Endothelial cell of umbilical vein (primary cell): ENCODE results near the gene FRY. TPM values are rescaled to one million over a fixed set of nuclear protein-coding genes. Genes with fewer than 3 reads are reported as not detected.

Source experiments
- BruUV-seq: library from RNA; stranded (reverse); fragments of 400-500 nt; replicated peaks from 2 replicates; lab custom pipeline; 2021; lab: Mats Ljungman, UMichigan
- CTCF ChIA-PET: fragments of 300-600, 350-600 bp; sonication (Branson Sonifier 250); formaldehyde crosslinking; loops from one replicate; lab custom pipeline; 2021; ENCODE audit warnings: antibody characterized with exemption, inconsistent platforms; lab: Charles Lee
- POLR2A ChIA-PET: fragments of 300-600, 350-600 bp; sonication (Branson Sonifier 250); formaldehyde crosslinking; loops from one replicate; lab custom pipeline; 2021; ENCODE audit warnings: antibody characterized with exemption, inconsistent platforms; lab: Charles Lee
- DNase-seq: peaks from one replicate; pipeline ENCODE4 v3.0.0-alpha.2; 2011; ENCODE audit warnings: low read depth, low spot score
- FAIRE-seq: peaks from 2 replicates; lab custom pipeline; 2011; peaks lifted over from hg19 to GRCh38; lab: Jason Lieb, UNC
- H2AFZ ChIP-seq: 2 replicates; pipeline ENCODE4 v1.6.0; 2012; ENCODE audit warnings: low read depth, low read length, control low read depth, inconsistent platforms
- H3K27ac ChIP-seq: 2 replicates; pipeline ENCODE4 v1.5.1; 2011; ENCODE audit warnings: low read depth, mild to moderate bottlenecking, control low read depth, low read length, moderate library complexity; ENCODE audit not compliant: insufficient read depth
- H3K27me3 ChIP-seq, 2 experiments: 2 replicates each; pipeline versions ENCODE4 v1.6.0 to v1.6.1; 2011; ENCODE audit warnings: low read length in 2 of 2, mixed read lengths in 1 of 2; ENCODE audit not compliant: control insufficient read depth in 2 of 2, insufficient read depth in 2 of 2
- H3K36me3 ChIP-seq, 2 experiments: 2 replicates in 1 of 2; 3 replicates in 1 of 2; pipeline ENCODE4 v1.5.1; 2011; ENCODE audit warnings: low read length in 2 of 2, mild to moderate bottlenecking in 1 of 2, moderate library complexity in 1 of 2; ENCODE audit not compliant: control insufficient read depth in 2 of 2, insufficient read depth in 2 of 2; ENCODE audit errors: extremely low read depth in 1 of 2
- H3K4me1 ChIP-seq: 3 replicates; pipeline ENCODE4 v1.5.1; 2011; ENCODE audit warnings: mild to moderate bottlenecking, low read length; ENCODE audit not compliant: control insufficient read depth, insufficient read depth; ENCODE audit errors: extremely low read depth
- H3K4me2 ChIP-seq: 2 replicates; pipeline ENCODE4 v1.6.1; 2011; ENCODE audit warnings: low read length, control low read depth, mixed read lengths; ENCODE audit not compliant: insufficient read depth
- H3K4me3 ChIP-seq, 3 experiments: fragments of 200-600 bp in 1 of 3; sonication (generic), shearing (Covaris generic) in 1 of 3; replicated peaks in 1 of 3; 2 replicates each; pipeline ENCODE4 v1.5.1; 2011 to 2016; ENCODE audit warnings: control low read depth in 3 of 3, low read length in 3 of 3, mild to moderate bottlenecking in 2 of 3, inconsistent platforms in 1 of 3, low read depth in 1 of 3, moderate library complexity in 1 of 3; ENCODE audit not compliant: insufficient read depth in 1 of 3
- H3K79me2 ChIP-seq: 2 replicates; pipeline ENCODE4 v1.6.0; 2012; ENCODE audit warnings: low read length, inconsistent platforms; ENCODE audit not compliant: control insufficient read depth, insufficient read depth
- H3K9ac ChIP-seq: replicated peaks from 2 replicates; pipeline ENCODE3; 2011; ENCODE audit warnings: low read length, control low read depth; ENCODE audit not compliant: insufficient read depth; ENCODE audit errors: extremely low read depth
- H3K9me1 ChIP-seq: replicated peaks from 3 replicates; pipeline ENCODE4 v1.6.0; 2011; ENCODE audit warnings: mild to moderate bottlenecking, low read length; ENCODE audit not compliant: control insufficient read depth, insufficient read depth; ENCODE audit errors: extremely low read depth
- H3K9me3 ChIP-seq: replicated peaks from 2 replicates; pipeline ENCODE4 v1.5.1; 2012; ENCODE audit warnings: low read length, inconsistent platforms; ENCODE audit not compliant: control insufficient read depth, insufficient read depth
- H4K20me1 ChIP-seq: replicated peaks from 2 replicates; pipeline ENCODE3; 2011; ENCODE audit warnings: mild to moderate bottlenecking, low read length; ENCODE audit not compliant: control insufficient read depth, insufficient read depth; ENCODE audit errors: extremely low read depth
- EZH2 ChIP-seq: IDR thresholded peaks from 2 replicates; pipeline ENCODE4 v1.6.1; 2012; ENCODE audit warnings: borderline replicate concordance, low read depth, mild to moderate bottlenecking, moderate library complexity, low read length, inconsistent platforms; ENCODE audit not compliant: severe bottlenecking
- FOS ChIP-seq: IDR thresholded peaks from 2 replicates; pipeline ENCODE4 v1.6.1; 2011; ENCODE audit warnings: mild to moderate bottlenecking, low read length, moderate library complexity, borderline replicate concordance; ENCODE audit not compliant: insufficient read depth
- GATA2 ChIP-seq: IDR thresholded peaks from 2 replicates; pipeline ENCODE4 v1.7.0; 2011; ENCODE audit warnings: low read depth, mild to moderate bottlenecking, moderate library complexity, mixed read lengths, low read length; ENCODE audit not compliant: insufficient read length, insufficient read depth
- JUN ChIP-seq: IDR thresholded peaks from 2 replicates; pipeline ENCODE4 v1.6.1; 2011; ENCODE audit warnings: borderline replicate concordance, low read depth; ENCODE audit not compliant: insufficient read length, insufficient read depth
- MYC ChIP-seq: IDR thresholded peaks from one replicate; pipeline ENCODE4 v1.6.1; 2011; ENCODE audit warnings: mild to moderate bottlenecking, low read depth, low read length
- POLR2A ChIP-seq: IDR thresholded peaks from 2 replicates; pipeline ENCODE4 v1.6.1; 2012; ENCODE audit warnings: low read depth, mild to moderate bottlenecking, control low read depth, low read length
- POLR2AphosphoS5 ChIP-seq: IDR thresholded peaks from 2 replicates; pipeline ENCODE4 v1.6.1; 2012; ENCODE audit warnings: low read depth, mild to moderate bottlenecking, control low read depth, low read length, moderate library complexity; ENCODE audit not compliant: insufficient read depth
- dilution Hi-C: fragments of 300-500 bp; cut with MboI; formaldehyde crosslinking; loops from one replicate; pipeline ENCODE4 v1.15.0; 2019; ENCODE audit warnings: low sequenced_read_pairs; ENCODE audit not compliant: extremely low pct_ligation_motif_present
- intact Hi-C: fragments of 100-400 bp; cut with micrococcal nuclease; formaldehyde crosslinking; loops from one replicate; pipeline ENCODE4 v1.10.0; 2022
- polyA plus RNA-seq, 4 experiments: library from polyadenylated mRNA; depleted of rRNA in 3 of 4; stranded (reverse) in 3 of 4; unstranded in 1 of 4; fragments of >200 nt; gene quantifications; 2 replicates each; pipeline versions ENCODE4 v1.2.1 to v1.2.3, GENCODE V29; 2011 to 2012; ENCODE audit warnings: missing spikeins in 1 of 4
- total RNA-seq: library from RNA; stranded (reverse); gene quantifications from 2 replicates; pipeline ENCODE4 v1.2.3, GENCODE V29; 2021
- TF ChIP-seq, protein P1 (sequence below): IDR thresholded peaks from 2 replicates; pipeline ENCODE4 v1.6.1; 2011; ENCODE audit not compliant: insufficient read depth, insufficient read length
- TF ChIP-seq, protein P2 (sequence below), 2 donors: IDR thresholded peaks; 1 replicate in 1 of 2; 2 replicates in 1 of 2; pipeline ENCODE4 v1.5.1; 2011; ENCODE audit warnings: low read length in 2 of 2, mild to moderate bottlenecking in 2 of 2, moderate library complexity in 2 of 2, control low read depth in 1 of 2, inconsistent platforms in 1 of 2, low read depth in 1 of 2; ENCODE audit not compliant: insufficient read depth in 1 of 2; ENCODE audit errors: extremely low read depth in 1 of 2

FRY gene
- total and polyA plus RNA-seq, 2 donors (not counting 3 experiments of a cell fraction or from before 2014, with no cell fraction given): 57.3 to 75.8 TPM

DNA sequence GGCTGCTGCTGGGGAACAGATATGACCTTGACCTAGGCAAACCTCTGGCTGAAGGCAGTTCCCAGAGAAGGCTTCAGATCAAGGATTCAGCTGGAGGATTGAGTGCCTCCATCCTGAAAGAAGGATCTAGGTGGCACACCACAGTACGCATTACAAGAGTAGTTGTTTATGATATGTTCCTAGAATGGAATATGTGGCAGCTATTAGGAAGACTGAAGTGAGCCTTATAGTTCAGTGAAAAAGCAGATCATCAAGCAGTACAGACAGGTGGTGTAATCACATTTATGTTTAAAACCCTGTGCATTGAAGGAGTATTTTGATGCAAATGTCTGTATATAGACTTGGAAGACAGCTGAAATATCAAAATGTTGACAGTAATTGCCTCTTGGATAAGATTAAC lies 167.6 kb downstream of the FRY start:
- POLR2A ChIA-PET: no interaction called here
- no peaks in the 10 kb centered on the region for H3K4me1 ChIP-seq
- no peak for FAIRE-seq

More for the DNA sequence above, 167.6 kb downstream of the FRY start:
- H4K20me1 ChIP-seq: no peaks in the 10 kb centered on the region
- CTCF ChIA-PET: no interaction called here
- no peak overlapping the region for H3K9ac ChIP-seq
- no peaks in the 10 kb centered on the region for H3K27me3 ChIP-seq
- no peak overlapping the region for H3K27ac ChIP-seq
- H3K36me3 ChIP-seq: no peaks in the 10 kb centered on the region
- intact Hi-C loops (no loop called here), dilution Hi-C loops (no loop called here)
- no peaks in the 10 kb centered on the region for H3K9me3 ChIP-seq
- BruUV-seq: no TSS peak
- H3K4me3 ChIP-seq: no peak overlapping the region
- H3K4me2 ChIP-seq: no peak overlapping the region
- H3K9me1 ChIP-seq: no peaks in the 10 kb centered on the region
- DNase-seq: no peak
- TF ChIP-seq JUN (no peak), EZH2 (no peak), POLR2A (no peak), GATA2 (no peak), FOS (no peak), MYC (no peak), POLR2AphosphoS5 (no peak)
- TF ChIP-seq, protein P1, sequence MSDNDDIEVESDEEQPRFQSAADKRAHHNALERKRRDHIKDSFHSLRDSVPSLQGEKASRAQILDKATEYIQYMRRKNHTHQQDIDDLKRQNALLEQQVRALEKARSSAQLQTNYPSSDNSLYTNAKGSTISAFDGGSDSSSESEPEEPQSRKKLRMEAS: no peak
- TF ChIP-seq, protein P2, sequence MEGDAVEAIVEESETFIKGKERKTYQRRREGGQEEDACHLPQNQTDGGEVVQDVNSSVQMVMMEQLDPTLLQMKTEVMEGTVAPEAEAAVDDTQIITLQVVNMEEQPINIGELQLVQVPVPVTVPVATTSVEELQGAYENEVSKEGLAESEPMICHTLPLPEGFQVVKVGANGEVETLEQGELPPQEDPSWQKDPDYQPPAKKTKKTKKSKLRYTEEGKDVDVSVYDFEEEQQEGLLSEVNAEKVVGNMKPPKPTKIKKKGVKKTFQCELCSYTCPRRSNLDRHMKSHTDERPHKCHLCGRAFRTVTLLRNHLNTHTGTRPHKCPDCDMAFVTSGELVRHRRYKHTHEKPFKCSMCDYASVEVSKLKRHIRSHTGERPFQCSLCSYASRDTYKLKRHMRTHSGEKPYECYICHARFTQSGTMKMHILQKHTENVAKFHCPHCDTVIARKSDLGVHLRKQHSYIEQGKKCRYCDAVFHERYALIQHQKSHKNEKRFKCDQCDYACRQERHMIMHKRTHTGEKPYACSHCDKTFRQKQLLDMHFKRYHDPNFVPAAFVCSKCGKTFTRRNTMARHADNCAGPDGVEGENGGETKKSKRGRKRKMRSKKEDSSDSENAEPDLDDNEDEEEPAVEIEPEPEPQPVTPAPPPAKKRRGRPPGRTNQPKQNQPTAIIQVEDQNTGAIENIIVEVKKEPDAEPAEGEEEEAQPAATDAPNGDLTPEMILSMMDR (IDR thresholded peaks at IDR 0.05; ENCODE audit: extremely low read depth in 1 of 2, insufficient read depth in 1 of 2, low read depth in 1 of 2, low read length in 2 of 2): no peak
- H2AFZ ChIP-seq: no peak overlapping the region
- H3K79me2 ChIP-seq: no peaks in the 10 kb centered on the region
